ENCODE data around the gene FAM76B.

- TF ChIP-seq, protein P1, sequence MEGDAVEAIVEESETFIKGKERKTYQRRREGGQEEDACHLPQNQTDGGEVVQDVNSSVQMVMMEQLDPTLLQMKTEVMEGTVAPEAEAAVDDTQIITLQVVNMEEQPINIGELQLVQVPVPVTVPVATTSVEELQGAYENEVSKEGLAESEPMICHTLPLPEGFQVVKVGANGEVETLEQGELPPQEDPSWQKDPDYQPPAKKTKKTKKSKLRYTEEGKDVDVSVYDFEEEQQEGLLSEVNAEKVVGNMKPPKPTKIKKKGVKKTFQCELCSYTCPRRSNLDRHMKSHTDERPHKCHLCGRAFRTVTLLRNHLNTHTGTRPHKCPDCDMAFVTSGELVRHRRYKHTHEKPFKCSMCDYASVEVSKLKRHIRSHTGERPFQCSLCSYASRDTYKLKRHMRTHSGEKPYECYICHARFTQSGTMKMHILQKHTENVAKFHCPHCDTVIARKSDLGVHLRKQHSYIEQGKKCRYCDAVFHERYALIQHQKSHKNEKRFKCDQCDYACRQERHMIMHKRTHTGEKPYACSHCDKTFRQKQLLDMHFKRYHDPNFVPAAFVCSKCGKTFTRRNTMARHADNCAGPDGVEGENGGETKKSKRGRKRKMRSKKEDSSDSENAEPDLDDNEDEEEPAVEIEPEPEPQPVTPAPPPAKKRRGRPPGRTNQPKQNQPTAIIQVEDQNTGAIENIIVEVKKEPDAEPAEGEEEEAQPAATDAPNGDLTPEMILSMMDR (IDR thresholded peaks at IDR 0.05): no peak
- TF ChIP-seq EP300 (IDR thresholded peaks at IDR 0.05): no peak
Measured at GRCh38 chr11:95768521-95768920, 21.1 kb downstream of the FAM76B start.

Data from upper lobe of left lung (tissue), 4 donors.